GM19463 (cell line): ENCODE results near the gene TFAP2C.

Source experiments
- ATAC-seq: cut with Tn5 transposase; IDR thresholded peaks from one replicate; pipeline ENCODE4 v1.9.1; 2021; ENCODE audit warnings: mild to moderate bottlenecking, moderate library complexity; ENCODE audit not compliant: unreplicated experiment

Gene TFAP2C

GRCh38 chr20:56628873-56629463, at the start of gene TFAP2C:
Gene TFAP2C (plus strand): TSS chr20:56629306. CDS start chr20:56629545, 239 bp downstream.
- ATAC-seq: no peak

- ATAC-seq: no peak
Observed at GRCh38 chr20:56580226-56580625, 48.9 kb upstream of the TFAP2C start.

- ATAC-seq: no peak
Observed at GRCh38 chr20:56581701-56582100, 47.4 kb upstream of the TFAP2C start.

GRCh38 chr20:56582542-56582941, 46.6 kb upstream of the TFAP2C start:
- no peak for ATAC-seq

GRCh38 chr20:56584916-56585315, 44.2 kb upstream of the TFAP2C start:
- ATAC-seq: no peak

- ATAC-seq: no peak
Observed at GRCh38 chr20:56587307-56588041, 41.6 kb upstream of the TFAP2C start.

GRCh38 chr20:56588996-56589395, 40.1 kb upstream of the TFAP2C start:
- ATAC-seq: no peak

GRCh38 chr20:56589633-56590032, 39.5 kb upstream of the TFAP2C start:
- ATAC-seq: no peak

GRCh38 chr20:56590888-56591287, 38.2 kb upstream of the TFAP2C start:
- ATAC-seq: no peak

- ATAC-seq: no peak
Observed at GRCh38 chr20:56592211-56592610, 36.9 kb upstream of the TFAP2C start.

GRCh38 chr20:56592817-56593216, 36.3 kb upstream of the TFAP2C start:
- no peak for ATAC-seq

- no peak for ATAC-seq
Observed at GRCh38 chr20:56595746-56596475, 33.2 kb upstream of the TFAP2C start.

GRCh38 chr20:56601166-56601565, 27.9 kb upstream of the TFAP2C start:
- ATAC-seq: no peak

GRCh38 chr20:56604673-56605072, 24.4 kb upstream of the TFAP2C start:
- ATAC-seq: no peak

- ATAC-seq: no peak
Observed at GRCh38 chr20:56605261-56605996, 23.7 kb upstream of the TFAP2C start.

GRCh38 chr20:56606174-56606945, 22.7 kb upstream of the TFAP2C start:
- ATAC-seq: no peak

- no peak for ATAC-seq
Observed at GRCh38 chr20:56607061-56607704, 21.9 kb upstream of the TFAP2C start.

GRCh38 chr20:56608376-56608775, 20.7 kb upstream of the TFAP2C start:
- ATAC-seq: no peak

- no peak for ATAC-seq
Observed at GRCh38 chr20:56609321-56609720, 19.8 kb upstream of the TFAP2C start.

GRCh38 chr20:56610098-56610497, 19.0 kb upstream of the TFAP2C start:
- no peak for ATAC-seq
